HFF-Myc (cell line): Measurements from ENCODE around the gene DACH1.

Experiments used
- DNase-seq: peaks from one replicate; pipeline ENCODE4 v3.0.0-alpha.2; 2011; ENCODE audit warnings: low read depth; ENCODE audit errors: extremely low read depth
- H3K4me3 ChIP-seq: replicated peaks from 2 replicates; pipeline ENCODE4 v1.5.1; 2011; ENCODE audit warnings: low read depth, mild to moderate bottlenecking, control low read depth, low read length
- CTCF ChIP-seq: IDR thresholded peaks from 2 replicates; pipeline ENCODE4 v1.5.1; 2012; ENCODE audit warnings: mild to moderate bottlenecking, low read depth, low read length, control low read depth; ENCODE audit errors: missing control alignments

The DACH1 gene

GRCh38 chr13:71461892-71462291, 405.1 kb downstream of the DACH1 start:
- DNase-seq, result no peak
- no peak for TF ChIP-seq CTCF

GRCh38 chr13:71460211-71460610, 406.8 kb downstream of the DACH1 start:
- no peak for TF ChIP-seq CTCF
- no peak overlapping the region for H3K4me3 ChIP-seq
- DNase-seq, result no peak

More at GRCh38 chr13:71461892-71462291, 405.1 kb downstream of the DACH1 start:
- no peak overlapping the region for H3K4me3 ChIP-seq

- no peak for DNase-seq
- no peak overlapping the region for H3K4me3 ChIP-seq
- TF ChIP-seq CTCF, result no peak
Measured at GRCh38 chr13:71459708-71460107, 407.3 kb downstream of the DACH1 start.

GRCh38 chr13:71457645-71458044, 409.4 kb downstream of the DACH1 start:
- no peak overlapping the region for H3K4me3 ChIP-seq
- no peak for TF ChIP-seq CTCF
- no peak for DNase-seq

- no peak overlapping the region for H3K4me3 ChIP-seq
- no peak for DNase-seq
- TF ChIP-seq CTCF, result no peak
Measured at GRCh38 chr13:71456136-71456535, 410.9 kb downstream of the DACH1 start.

GRCh38 chr13:71454509-71454908, 412.5 kb downstream of the DACH1 start:
- H3K4me3 ChIP-seq, result no peak overlapping the region
- no peak for TF ChIP-seq CTCF
- no peak for DNase-seq

GRCh38 chr13:71448080-71448630, 418.8 kb downstream of the DACH1 start:
- TF ChIP-seq CTCF, result no peak
- no peak for DNase-seq
- H3K4me3 ChIP-seq, result no peak overlapping the region
